Measurements from ENCODE around the gene CLDN11.

CLDN11 gene

GRCh38 chr3:170420307-170420821 lies 1.7 kb downstream of the CLDN11 start:
- ATAC-seq (replicated peaks) (no peak), DNase-seq (no peak)
- peaks cover 20 to 43% of the 10 kb centered on the region in 2 donors for H3K4me1 Mint-ChIP-seq
- H3K36me3 Mint-ChIP-seq, result peaks cover 0 to 17% of the 10 kb centered on the region in 2 donors
- H3K27me3 Mint-ChIP-seq, result peaks cover 35 to 62% of the 10 kb centered on the region in 2 donors
- no peaks in the 10 kb centered on the region for H3K9me3 Mint-ChIP-seq
- no peak overlapping the region for H3K27ac Mint-ChIP-seq
- H3K4me3 Mint-ChIP-seq, result peak overlapping the region in 1 of 2 donors; percentile 50

DNA sequence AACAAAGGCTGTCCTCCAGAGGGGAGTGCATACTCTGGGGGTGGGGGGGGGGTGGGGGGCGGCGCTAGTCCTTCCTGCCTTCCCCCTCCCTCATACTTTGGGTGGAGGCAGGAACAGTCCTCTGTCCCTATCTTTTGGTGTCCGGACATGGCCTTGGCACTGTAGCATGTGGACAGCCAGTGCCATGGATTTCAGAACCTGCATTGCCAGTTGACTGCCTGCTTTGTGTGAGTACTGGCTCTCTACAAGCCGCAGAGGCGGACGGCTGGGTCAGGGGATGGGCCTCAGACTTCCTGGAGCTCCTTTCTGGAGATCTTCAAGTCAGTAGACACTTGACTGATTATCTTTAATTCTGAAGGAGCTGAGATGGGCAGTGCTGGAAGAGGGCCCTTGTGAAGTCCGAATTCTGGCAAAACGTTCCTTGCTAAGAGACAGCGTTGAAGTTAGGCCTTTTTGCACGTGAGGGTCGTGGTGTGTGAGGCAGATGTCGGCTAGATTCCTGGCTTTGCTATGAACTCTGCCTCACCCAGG lies 2.5 kb downstream of the CLDN11 start:
- Mint-ChIP-seq H3K4me1 (peaks cover 20 to 43% of the 10 kb centered on the region in 2 donors), H3K36me3 (peaks cover 0 to 13% of the 10 kb centered on the region in 2 donors), H3K9me3 (no peaks in the 10 kb centered on the region), H3K27ac (peak overlapping the region; percentile 20), H3K27me3 (peaks cover 27 to 62% of the 10 kb centered on the region in 2 donors), H3K4me3 (no peak overlapping the region)
- no peak for DNase-seq
- ATAC-seq (replicated peaks), result peak; percentile 12 to 31

DNA sequence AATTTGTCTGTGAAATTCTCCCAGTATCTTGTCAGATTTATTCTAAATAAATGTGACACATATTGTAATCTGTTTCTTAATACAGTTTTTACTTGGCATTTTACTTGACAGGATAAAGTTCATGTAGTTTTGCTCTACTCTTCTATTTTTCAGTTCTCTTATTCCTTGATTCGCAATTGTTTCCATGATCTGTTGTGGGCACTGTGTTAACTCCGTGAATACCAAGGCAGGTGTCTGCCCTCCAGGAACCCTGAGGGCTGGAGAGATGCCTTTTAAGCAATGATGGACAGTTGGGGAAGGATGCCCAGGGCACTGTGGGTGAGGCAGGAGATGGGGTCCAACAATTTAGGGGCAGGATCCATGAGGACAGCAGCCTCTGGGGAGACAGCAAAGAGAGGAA lies 3.1 kb downstream of the CLDN11 start:
- Mint-ChIP-seq H3K27me3 (peaks cover 22 to 56% of the 10 kb centered on the region in 2 donors), H3K27ac (no peak overlapping the region), H3K4me1 (peaks cover 20 to 43% of the 10 kb centered on the region in 2 donors), H3K9me3 (no peaks in the 10 kb centered on the region), H3K4me3 (no peak overlapping the region), H3K36me3 (peaks cover 0 to 13% of the 10 kb centered on the region in 2 donors)
- DNase-seq (no peak), ATAC-seq (replicated peaks) (peak; percentile 36 to 52)

GRCh38 chr3:170423001-170423615 lies 4.4 kb downstream of the CLDN11 start:
- Mint-ChIP-seq H3K4me1 (peaks cover 19 to 41% of the 10 kb centered on the region in 2 donors), H3K36me3 (peaks cover 0 to 9% of the 10 kb centered on the region in 2 donors), H3K27ac (no peak overlapping the region), H3K9me3 (no peaks in the 10 kb centered on the region), H3K27me3 (peaks cover 11 to 44% of the 10 kb centered on the region in 2 donors), H3K4me3 (no peak overlapping the region)
- no peak for DNase-seq
- ATAC-seq (replicated peaks), result no peak

DNA sequence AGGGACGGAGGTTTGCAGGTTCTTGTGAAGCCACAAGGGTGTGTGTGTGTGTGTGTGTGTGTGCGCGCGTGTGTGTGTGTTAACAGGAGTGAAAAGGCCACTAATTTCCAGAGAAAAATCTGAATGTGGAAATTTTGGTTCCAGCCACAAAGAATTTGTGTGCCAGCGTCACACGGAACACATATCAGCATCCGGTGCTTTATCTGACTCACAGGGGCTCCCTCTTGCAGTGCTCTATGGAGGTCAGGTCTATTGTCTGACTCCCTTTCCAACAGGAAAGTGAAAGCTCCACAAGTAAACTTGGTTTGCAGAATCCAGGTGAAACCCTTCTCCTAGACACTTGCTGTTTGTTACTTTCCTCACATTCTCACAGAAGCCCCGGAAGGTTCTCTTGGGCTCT lies 6.2 kb downstream of the CLDN11 start:
- peaks cover 17 to 37% of the 10 kb centered on the region in 2 donors for H3K4me1 Mint-ChIP-seq
- H3K27me3 Mint-ChIP-seq, result peaks cover 7 to 28% of the 10 kb centered on the region in 2 donors
- DNase-seq (no peak), ATAC-seq (replicated peaks) (no peak)
- H3K36me3 Mint-ChIP-seq, result peaks cover 0 to 6% of the 10 kb centered on the region in 2 donors
- no peaks in the 10 kb centered on the region for H3K9me3 Mint-ChIP-seq
- H3K27ac Mint-ChIP-seq, result no peak overlapping the region
- H3K4me3 Mint-ChIP-seq, result no peak overlapping the region

- H3K27ac Mint-ChIP-seq, result no peak overlapping the region
- peaks cover 1 to 22% of the 10 kb centered on the region in 2 donors for H3K27me3 Mint-ChIP-seq
These were observed 7.0 kb downstream of the CLDN11 start for GRCh38 chr3:170425491-170426239.

GRCh38 chr3:170426240-170426797 lies 7.7 kb downstream of the CLDN11 start:
- ATAC-seq (replicated peaks) (no peak), DNase-seq (no peak)
- Mint-ChIP-seq H3K36me3 (peaks cover 0 to 6% of the 10 kb centered on the region in 2 donors), H3K27me3 (peaks cover 0 to 20% of the 10 kb centered on the region in 2 donors), H3K9me3 (no peaks in the 10 kb centered on the region), H3K27ac (no peak overlapping the region), H3K4me3 (no peak overlapping the region), H3K4me1 (peaks cover 10 to 27% of the 10 kb centered on the region in 2 donors)

More at GRCh38 chr3:170425491-170426239, 7.0 kb downstream of the CLDN11 start:
- DNase-seq, result no peak
- no peak overlapping the region for H3K4me3 Mint-ChIP-seq
- no peaks in the 10 kb centered on the region for H3K9me3 Mint-ChIP-seq
- peaks cover 12 to 30% of the 10 kb centered on the region in 2 donors for H3K4me1 Mint-ChIP-seq
- no peak for ATAC-seq (replicated peaks)
- H3K36me3 Mint-ChIP-seq, result peaks cover 0 to 6% of the 10 kb centered on the region in 2 donors

GRCh38 chr3:170428095-170428494 lies 9.4 kb downstream of the CLDN11 start:
- H3K27me3 Mint-ChIP-seq, result peaks cover 0 to 17% of the 10 kb centered on the region in 2 donors
- no peak overlapping the region for H3K4me3 Mint-ChIP-seq
- H3K9me3 Mint-ChIP-seq, result no peaks in the 10 kb centered on the region
- ATAC-seq (replicated peaks) (no peak), DNase-seq (no peak)
- H3K36me3 Mint-ChIP-seq, result peaks cover 0 to 4% of the 10 kb centered on the region in 2 donors
- no peak overlapping the region for H3K27ac Mint-ChIP-seq
- H3K4me1 Mint-ChIP-seq, result peaks cover 5 to 14% of the 10 kb centered on the region in 2 donors

GRCh38 chr3:170429050-170429449 lies 10.4 kb downstream of the CLDN11 start:
- Mint-ChIP-seq H3K4me3 (no peak overlapping the region), H3K36me3 (no peaks in the 10 kb centered on the region), H3K27me3 (peaks cover 0 to 11% of the 10 kb centered on the region in 2 donors), H3K4me1 (peaks cover 5 to 12% of the 10 kb centered on the region in 2 donors), H3K9me3 (no peaks in the 10 kb centered on the region), H3K27ac (no peak overlapping the region)
- no peak for DNase-seq
- no peak for ATAC-seq (replicated peaks)

GRCh38 chr3:170431054-170431453 lies 12.4 kb downstream of the CLDN11 start:
- H3K36me3 Mint-ChIP-seq, result no peaks in the 10 kb centered on the region
- no peak overlapping the region for H3K4me3 Mint-ChIP-seq
- DNase-seq, result no peak
- peaks cover 5 to 12% of the 10 kb centered on the region in 2 donors for H3K4me1 Mint-ChIP-seq
- no peaks in the 10 kb centered on the region for H3K9me3 Mint-ChIP-seq
- no peak for ATAC-seq (replicated peaks)
- H3K27ac Mint-ChIP-seq, result no peak overlapping the region
- peaks cover 0 to 1% of the 10 kb centered on the region in 2 donors for H3K27me3 Mint-ChIP-seq

GRCh38 chr3:170432416-170432815 lies 13.7 kb downstream of the CLDN11 start:
- ATAC-seq (replicated peaks), result no peak
- no peaks in the 10 kb centered on the region for H3K36me3 Mint-ChIP-seq
- H3K27me3 Mint-ChIP-seq, result peaks cover 0 to 4% of the 10 kb centered on the region in 2 donors
- peaks cover 5 to 12% of the 10 kb centered on the region in 2 donors for H3K4me1 Mint-ChIP-seq
- H3K27ac Mint-ChIP-seq, result no peak overlapping the region
- DNase-seq, result no peak
- no peaks in the 10 kb centered on the region for H3K9me3 Mint-ChIP-seq
- no peak overlapping the region for H3K4me3 Mint-ChIP-seq

- ATAC-seq (replicated peaks) (no peak), DNase-seq (no peak)
- H3K4me1 Mint-ChIP-seq, result peaks cover 2 to 6% of the 10 kb centered on the region in 2 donors
- H3K36me3 Mint-ChIP-seq, result no peaks in the 10 kb centered on the region
- peaks cover 20 to 28% of the 10 kb centered on the region in 2 donors for H3K27me3 Mint-ChIP-seq
- no peaks in the 10 kb centered on the region for H3K9me3 Mint-ChIP-seq
- H3K4me3 Mint-ChIP-seq, result no peak overlapping the region
- no peak overlapping the region for H3K27ac Mint-ChIP-seq
These were observed 18.0 kb downstream of the CLDN11 start for GRCh38 chr3:170436697-170437096.

GRCh38 chr3:170437176-170437575 lies 18.5 kb downstream of the CLDN11 start:
- H3K27me3 Mint-ChIP-seq, result peaks cover 23 to 31% of the 10 kb centered on the region in 2 donors
- H3K4me3 Mint-ChIP-seq, result no peak overlapping the region
- ATAC-seq (replicated peaks) (no peak), DNase-seq (no peak)
- H3K4me1 Mint-ChIP-seq, result peaks cover 2 to 6% of the 10 kb centered on the region in 2 donors
- no peaks in the 10 kb centered on the region for H3K9me3 Mint-ChIP-seq
- H3K27ac Mint-ChIP-seq, result no peak overlapping the region
- H3K36me3 Mint-ChIP-seq, result no peaks in the 10 kb centered on the region

DNA sequence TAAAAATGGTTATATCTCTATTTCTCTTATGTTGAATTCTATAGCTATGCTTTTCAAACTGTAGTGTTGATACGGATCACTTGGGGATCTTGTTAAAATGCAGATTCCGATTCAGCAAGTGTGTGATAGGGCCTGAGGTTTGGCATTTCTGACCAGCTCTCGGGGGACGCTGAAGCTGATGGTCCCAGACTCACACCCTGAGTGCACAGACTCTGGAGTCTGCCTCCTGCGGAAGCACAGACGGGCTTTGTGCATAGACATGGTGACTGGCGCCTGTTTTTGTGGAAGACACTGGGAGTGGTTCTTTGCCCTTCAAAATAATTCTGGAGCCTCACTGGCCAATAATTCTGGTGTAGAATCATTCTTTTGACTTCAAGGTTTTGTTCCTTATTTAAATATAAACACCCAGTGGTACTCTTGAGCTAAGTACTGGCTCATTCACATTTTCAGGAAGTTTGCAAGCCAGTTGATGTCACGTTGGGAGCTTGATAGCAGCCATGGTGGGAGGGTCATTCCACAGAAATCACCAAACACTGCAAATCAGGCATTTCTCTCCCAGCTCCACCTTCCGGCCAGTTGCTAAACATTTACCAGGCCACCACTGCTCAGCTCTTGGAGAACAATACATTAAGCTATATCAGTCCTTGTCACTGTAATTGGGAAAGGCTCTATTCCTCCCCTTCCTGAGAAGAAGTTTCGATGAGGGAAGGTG lies 19.2 kb downstream of the CLDN11 start:
- Mint-ChIP-seq H3K4me1 (peaks cover 2 to 6% of the 10 kb centered on the region in 2 donors), H3K27ac (no peak overlapping the region), H3K36me3 (no peaks in the 10 kb centered on the region), H3K27me3 (peaks cover 23 to 38% of the 10 kb centered on the region in 2 donors), H3K9me3 (no peaks in the 10 kb centered on the region), H3K4me3 (no peak overlapping the region)
- ATAC-seq (replicated peaks) (no peak), DNase-seq (no peak)
